Activated gamma-delta T cell (primary cell): ENCODE measurements around the gene SLC45A1.

Source experiments
- DNase-seq: peaks from one replicate; lab custom pipeline; 2025; lab: John Stamatoyannopoulos, UW

SLC45A1 gene

DNA sequence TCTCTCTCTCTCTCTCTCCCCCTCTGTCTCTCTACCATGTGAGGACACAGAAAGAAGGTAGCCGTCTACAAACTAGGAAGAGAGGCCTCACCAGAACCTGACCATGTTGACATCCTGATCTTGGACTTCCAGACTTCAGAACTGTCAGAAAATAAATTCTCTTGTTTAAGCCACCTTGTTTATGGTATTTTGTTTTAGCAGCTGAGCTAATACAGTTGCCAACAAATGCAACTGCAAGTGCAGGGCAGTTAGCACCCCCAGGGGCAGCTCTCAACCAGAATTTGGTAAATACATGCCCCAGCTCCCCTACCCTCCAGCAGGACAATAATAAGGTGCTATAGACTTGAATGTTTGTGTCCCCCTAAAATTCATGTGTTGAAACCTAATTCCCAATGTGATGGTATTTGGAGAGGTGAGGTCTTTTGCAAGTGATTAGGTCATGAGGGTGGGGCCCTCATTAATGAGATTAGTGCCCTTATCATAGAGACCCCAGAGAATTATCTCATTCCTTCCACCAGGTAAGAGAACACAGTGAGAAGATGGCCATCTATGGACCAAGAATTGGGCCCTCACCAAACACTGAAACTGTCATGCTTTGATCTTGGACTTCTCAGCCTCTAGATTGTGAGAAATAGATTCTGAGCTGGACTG is 6.7 kb upstream of the SLC45A1 start:
- no peak for DNase-seq

GRCh38 chr1:8312235-8313218 is 5.4 kb upstream of the SLC45A1 start:
- no peak for DNase-seq

DNA sequence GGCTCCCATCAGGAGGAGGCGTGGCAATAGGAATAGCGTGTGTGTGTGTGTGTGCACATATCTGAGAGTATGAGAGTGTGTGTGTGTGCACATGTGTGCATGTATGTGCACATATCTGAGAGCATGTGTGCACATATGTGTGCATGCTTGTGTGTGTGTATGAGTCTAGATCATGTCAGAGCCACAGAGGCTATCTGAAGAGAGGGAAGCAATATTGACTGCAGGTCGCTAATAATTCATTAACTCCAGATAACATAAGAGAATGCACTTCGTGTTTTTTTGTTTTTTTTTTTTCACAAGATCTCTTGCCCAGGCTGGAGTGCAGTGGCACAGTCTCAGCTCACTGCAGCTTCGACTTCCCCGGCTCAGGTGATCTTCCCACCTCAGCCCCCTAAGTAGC is 4.7 kb upstream of the SLC45A1 start:
- DNase-seq, result no peak

DNA sequence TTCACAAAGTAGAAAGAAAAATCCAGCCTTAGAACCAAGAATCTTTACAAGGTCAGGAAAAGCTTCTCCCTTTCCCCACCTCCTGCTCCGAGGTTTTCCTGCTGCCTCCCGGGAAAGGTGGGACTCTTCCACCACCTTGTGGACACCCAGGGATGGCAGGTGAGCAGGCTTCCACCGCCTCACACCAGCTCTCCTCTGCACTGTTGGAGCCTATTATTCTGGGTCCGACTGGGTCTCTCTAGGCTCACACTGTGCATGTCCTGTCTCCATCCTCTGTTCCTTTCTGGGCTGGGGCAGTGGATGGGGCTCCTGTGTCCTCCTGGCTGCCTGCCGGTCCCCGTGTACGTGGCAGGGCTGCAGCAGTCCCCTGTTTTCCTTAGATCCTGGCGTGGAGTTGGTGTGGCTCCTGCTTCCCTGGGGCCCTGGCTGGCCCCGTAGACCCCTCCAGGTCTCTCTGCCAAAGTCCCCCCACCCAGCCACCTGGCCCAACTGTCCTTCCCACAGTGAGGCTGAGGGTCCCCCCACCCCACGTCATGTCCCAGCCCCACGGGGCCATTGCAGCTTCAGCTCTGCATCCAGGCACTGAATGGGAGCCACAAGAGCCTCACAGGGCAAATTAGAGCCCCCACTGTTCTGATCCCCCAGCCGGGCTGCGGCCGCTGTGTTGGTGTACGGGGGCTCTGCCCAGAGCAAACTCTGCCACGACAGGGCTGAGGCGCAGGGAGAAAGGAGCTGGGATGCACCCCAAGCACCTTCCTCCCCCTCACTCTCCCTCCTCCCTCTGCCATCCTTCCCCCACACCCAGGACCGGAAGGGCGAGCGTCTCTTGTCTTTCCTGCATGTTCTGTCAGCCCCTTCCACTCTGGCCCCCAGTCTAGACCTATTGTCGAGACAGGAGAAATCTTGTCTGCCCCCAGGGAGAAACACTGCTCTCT is 3.3 kb upstream of the SLC45A1 start:
- DNase-seq, result no peak

- DNase-seq, result no peak
Observed at GRCh38 chr1:8315573-8316475, 2.1 kb upstream of the SLC45A1 start.

- DNase-seq, result no peak
Observed at GRCh38 chr1:8318436-8318835, 522 bp downstream of the SLC45A1 start.

DNA sequence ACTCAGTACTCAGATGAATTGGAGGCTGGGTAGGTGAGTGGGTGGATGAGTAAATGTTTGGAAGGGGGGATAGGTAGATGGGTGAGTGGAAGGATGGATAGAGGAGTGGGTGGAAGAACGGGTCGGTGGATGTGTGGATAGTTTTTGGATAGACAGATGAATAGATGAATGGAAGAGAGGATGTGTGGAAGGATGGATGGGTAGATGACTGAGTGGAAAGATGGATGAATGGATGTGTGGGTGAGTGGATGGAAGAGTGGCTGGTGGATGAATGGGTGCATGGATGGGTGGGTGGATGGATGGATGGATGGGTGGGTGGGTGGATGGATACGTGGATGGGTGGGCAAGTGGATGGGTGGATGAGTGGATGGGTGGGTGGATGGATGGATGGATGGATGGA is 3.7 kb downstream of the SLC45A1 start:
- no peak for DNase-seq

DNA sequence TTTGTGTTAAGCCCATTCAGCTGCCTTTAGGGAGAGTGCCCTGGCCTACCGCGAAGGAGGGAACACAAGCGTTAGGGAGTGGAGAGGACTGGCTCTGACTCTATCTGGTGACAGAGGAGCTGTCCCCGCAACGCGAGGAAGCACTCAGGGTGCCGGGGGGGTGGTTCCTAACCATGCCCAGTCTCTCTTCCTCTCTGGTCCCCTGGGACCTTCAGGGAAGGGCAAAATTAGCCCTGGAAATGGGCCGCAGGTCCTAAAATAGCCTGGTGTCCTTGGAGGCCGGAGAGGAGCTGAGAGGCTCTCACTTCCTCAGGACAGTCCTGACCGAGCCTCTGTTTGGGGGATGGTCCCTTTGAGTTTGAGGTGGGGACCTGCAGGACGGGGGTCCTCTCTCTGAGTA is 5.8 kb downstream of the SLC45A1 start:
- no peak for DNase-seq

DNA sequence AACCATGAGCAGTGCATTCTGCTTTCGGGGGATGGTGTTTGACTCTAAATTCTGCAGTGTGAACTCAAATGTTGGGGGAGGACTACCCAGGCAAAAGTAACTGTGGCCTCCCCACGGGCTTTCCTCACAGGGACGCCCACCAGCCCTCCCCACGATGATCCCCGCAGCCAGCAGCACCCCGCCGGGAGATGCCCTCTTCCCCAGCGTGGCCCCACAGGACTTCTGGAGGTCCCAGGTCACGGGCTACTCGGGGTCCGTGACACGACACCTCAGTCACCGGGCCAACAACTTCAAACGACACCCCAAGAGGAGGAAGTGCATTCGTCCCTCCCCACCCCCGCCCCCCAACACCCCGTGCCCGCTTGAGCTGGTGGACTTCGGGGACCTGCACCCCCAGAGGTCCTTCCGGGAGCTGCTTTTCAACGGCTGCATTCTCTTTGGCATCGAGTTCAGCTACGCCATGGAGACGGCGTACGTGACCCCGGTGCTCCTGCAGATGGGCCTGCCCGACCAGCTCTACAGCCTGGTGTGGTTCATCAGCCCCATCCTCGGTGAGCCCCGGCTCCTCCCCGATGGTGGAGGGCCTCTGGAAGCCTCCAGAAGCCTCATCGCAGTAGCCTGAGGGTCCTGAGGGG is 6.4 kb downstream of the SLC45A1 start:
- DNase-seq, result no peak

DNA sequence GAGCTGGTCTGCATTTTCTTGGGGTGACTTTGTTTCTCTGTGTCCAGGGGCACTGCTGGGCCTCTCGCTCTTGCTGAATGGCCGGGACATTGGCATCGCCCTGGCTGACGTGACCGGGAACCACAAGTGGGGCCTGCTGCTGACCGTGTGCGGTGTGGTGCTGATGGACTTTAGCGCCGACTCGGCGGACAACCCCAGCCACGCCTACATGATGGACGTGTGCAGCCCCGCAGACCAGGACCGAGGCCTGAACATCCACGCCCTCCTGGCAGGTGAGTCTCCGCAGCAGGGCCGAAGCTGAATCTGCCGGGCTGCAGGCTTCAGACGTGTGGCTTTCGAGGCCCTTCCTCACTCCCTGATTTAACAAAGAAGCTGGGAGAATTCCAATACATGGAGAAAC is 7.9 kb downstream of the SLC45A1 start:
- DNase-seq, result no peak

DNA sequence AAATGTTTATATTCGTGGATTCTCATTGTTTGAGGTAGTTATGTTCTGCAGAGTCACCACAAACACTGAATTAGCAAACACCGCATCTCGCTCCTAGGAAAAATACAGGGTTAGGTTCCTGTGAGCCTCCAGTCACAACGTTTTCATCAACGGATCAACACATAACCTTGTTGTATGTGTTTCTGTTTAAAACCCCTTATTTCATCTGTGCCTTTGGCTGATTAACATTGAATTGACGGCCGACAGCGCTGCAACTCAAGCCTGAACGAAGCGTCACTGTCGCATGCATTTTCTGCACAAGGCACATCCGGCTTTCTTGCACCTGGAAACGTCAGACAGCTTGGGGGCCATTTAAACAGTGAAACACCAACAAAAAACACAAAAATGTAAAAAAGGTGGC is 8.4 kb downstream of the SLC45A1 start:
- no peak for DNase-seq

DNA sequence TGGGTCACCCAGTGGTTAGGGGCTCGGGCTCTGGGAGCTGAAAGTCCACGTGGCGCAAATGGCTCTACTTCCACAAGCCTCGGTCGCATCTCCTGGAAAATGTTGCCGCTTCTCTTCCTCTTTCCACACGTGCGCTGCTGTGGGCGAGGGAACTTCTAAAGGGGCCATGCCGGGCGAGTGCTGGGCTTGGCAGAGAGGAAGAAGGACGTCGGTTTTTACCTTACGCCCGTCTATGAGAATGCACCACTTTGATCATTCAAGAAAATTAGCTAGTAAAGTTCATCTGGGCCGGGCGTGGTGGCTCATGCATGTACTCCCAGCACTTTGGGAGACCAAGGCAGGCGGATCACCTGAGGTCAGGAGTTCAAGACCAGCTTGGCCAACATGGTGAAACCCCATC is 10.4 kb downstream of the SLC45A1 start:
- DNase-seq, result no peak

- DNase-seq, result no peak
Observed at GRCh38 chr1:8329439-8329838, 11.5 kb downstream of the SLC45A1 start.

GRCh38 chr1:8329858-8330257 is 11.9 kb downstream of the SLC45A1 start:
- DNase-seq, result no peak

DNA sequence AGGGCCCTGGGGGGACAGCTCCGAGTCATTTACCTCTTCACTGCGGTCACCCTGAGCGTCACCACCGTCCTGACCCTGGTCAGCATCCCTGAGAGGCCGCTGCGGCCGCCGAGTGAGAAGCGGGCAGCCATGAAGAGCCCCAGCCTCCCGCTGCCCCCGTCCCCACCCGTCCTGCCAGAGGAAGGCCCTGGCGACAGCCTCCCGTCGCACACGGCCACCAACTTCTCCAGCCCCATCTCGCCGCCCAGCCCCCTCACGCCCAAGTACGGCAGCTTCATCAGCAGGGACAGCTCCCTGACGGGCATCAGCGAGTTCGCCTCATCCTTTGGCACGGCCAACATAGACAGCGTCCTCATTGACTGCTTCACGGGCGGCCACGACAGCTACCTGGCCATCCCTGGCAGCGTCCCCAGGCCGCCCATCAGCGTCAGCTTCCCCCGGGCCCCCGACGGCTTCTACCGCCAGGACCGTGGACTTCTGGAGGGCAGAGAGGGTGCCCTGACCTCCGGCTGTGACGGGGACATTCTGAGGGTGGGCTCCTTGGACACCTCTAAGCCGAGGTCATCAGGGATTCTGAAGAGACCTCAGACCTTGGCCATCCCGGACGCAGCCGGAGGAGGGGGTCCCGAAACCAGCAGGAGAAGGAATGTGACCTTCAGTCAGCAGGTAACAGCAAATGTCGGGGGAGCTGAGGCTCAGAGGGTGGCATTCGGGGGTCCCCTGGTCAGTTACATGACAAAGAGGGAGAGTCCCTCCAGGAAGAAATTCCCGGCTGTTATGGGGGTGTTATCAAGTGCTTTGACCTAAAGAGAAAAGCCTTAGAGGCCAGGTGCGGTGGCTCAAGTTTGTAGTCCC is 12.6 kb downstream of the SLC45A1 start:
- DNase-seq, result no peak

DNA sequence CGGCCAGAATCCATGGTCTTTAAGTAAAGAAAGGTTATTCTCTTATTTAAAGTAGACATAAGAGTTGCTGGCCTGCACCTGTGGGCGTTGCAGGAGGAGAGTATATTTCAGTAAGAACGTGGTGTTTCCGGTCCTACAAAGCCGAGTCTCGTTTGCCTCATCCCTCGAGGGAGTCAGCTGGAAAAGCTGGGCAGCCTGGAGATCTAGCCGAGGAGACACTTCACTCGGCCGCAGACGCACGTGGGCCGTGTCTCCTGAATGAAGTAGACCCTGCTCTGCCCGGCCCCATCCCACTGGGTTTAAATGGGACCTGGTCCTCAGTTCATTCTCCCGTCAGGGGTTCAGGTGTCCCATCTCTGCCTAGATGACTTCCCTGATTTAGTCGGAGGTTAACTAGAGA is 14.9 kb downstream of the SLC45A1 start:
- no peak for DNase-seq

- no peak for DNase-seq
Observed at GRCh38 chr1:8333246-8333987, 15.5 kb downstream of the SLC45A1 start.

- DNase-seq, result no peak
Observed at GRCh38 chr1:8334106-8334851, 16.4 kb downstream of the SLC45A1 start.
